ENCODE results near the gene ARHGAP1. TPM values are rescaled to one million over a fixed set of nuclear protein-coding genes. Genes with fewer than 3 reads are reported as not detected.

ARHGAP1 gene
- total RNA-seq, 2 experiments from 2014 or later, result 16.3 to 42.6 TPM

- H3K4me1 ChIP-seq (ENCODE audit: insufficient read depth, low read length, poor library complexity, severe bottlenecking), result no peaks in the 10 kb centered on the region
- H3K36me3 ChIP-seq (ENCODE audit: insufficient read depth, low read length), result peaks cover 33% of the 10 kb centered on the region
- intact Hi-C loops (cut with micrococcal nuclease; ENCODE audit: unreplicated experiment), result no loop called here
- H3K4me2 ChIP-seq (ENCODE audit: low read length), result no peak overlapping the region
- no peak for DNase-seq (ENCODE audit: low spot score)
- TF ChIP-seq, protein P1, sequence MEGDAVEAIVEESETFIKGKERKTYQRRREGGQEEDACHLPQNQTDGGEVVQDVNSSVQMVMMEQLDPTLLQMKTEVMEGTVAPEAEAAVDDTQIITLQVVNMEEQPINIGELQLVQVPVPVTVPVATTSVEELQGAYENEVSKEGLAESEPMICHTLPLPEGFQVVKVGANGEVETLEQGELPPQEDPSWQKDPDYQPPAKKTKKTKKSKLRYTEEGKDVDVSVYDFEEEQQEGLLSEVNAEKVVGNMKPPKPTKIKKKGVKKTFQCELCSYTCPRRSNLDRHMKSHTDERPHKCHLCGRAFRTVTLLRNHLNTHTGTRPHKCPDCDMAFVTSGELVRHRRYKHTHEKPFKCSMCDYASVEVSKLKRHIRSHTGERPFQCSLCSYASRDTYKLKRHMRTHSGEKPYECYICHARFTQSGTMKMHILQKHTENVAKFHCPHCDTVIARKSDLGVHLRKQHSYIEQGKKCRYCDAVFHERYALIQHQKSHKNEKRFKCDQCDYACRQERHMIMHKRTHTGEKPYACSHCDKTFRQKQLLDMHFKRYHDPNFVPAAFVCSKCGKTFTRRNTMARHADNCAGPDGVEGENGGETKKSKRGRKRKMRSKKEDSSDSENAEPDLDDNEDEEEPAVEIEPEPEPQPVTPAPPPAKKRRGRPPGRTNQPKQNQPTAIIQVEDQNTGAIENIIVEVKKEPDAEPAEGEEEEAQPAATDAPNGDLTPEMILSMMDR (conservative IDR thresholded peaks at IDR 0.05; ENCODE audit: low read length), result no peak
- TF ChIP-seq EZH2phosphoT487 (IDR thresholded peaks at IDR 0.05; ENCODE audit: borderline replicate concordance, low read depth, low read length), result no peak
- no peaks in the 10 kb centered on the region for H4K20me1 ChIP-seq (ENCODE audit: insufficient read depth, low read length)
- H3K27ac ChIP-seq (ENCODE audit: low read depth, low read length, poor library complexity, severe bottlenecking), result no peak overlapping the region
- CTCF ChIA-PET (ENCODE audit: unreplicated experiment), result no interaction called here
- H3K79me2 ChIP-seq (ENCODE audit: insufficient read depth, low read depth, low read length), result no peaks in the 10 kb centered on the region
- no peaks in the 10 kb centered on the region for H3K9me3 ChIP-seq (ENCODE audit: low read length)
- POLR2A ChIA-PET, result interaction anchor here (0.6 to 0.9 kb wide), 2 partner anchors 14 to 190 kb away, joined by 3 to 5 read pairs; no protein-coding TSS in a partner anchor
- no TSS peak for BruUV-seq (replicated peaks)
- no peaks in the 10 kb centered on the region for H3K9me2 ChIP-seq (ENCODE audit: insufficient read depth, low read length)
- H3K4me3 ChIP-seq (ENCODE audit: low read depth, low read length, poor library complexity, severe bottlenecking), result no peak overlapping the region
- no peak overlapping the region for H2AFZ ChIP-seq (ENCODE audit: low read length)
These were observed 8.0 kb downstream of the ARHGAP1 start for GRCh38 chr11:46692450-46692849.

GRCh38 chr11:46690702-46691101, 9.7 kb downstream of the ARHGAP1 start:
- no TSS peak for BruUV-seq (replicated peaks)
- Histone ChIP-seq H3K79me2 (ENCODE audit: insufficient read depth, low read depth, low read length) (no peaks in the 10 kb centered on the region), H3K9me3 (ENCODE audit: low read length) (no peaks in the 10 kb centered on the region), H2AFZ (ENCODE audit: low read length) (no peak overlapping the region), H3K27ac (ENCODE audit: low read depth, low read length, poor library complexity, severe bottlenecking) (no peak overlapping the region), H3K4me2 (ENCODE audit: low read length) (no peak overlapping the region), H3K36me3 (ENCODE audit: insufficient read depth, low read length) (peaks cover 43% of the 10 kb centered on the region), H4K20me1 (ENCODE audit: insufficient read depth, low read length) (no peaks in the 10 kb centered on the region), H3K4me1 (ENCODE audit: insufficient read depth, low read length, poor library complexity, severe bottlenecking) (no peaks in the 10 kb centered on the region), H3K9me2 (ENCODE audit: insufficient read depth, low read length) (no peaks in the 10 kb centered on the region), H3K4me3 (ENCODE audit: low read depth, low read length, poor library complexity, severe bottlenecking) (no peak overlapping the region)
- TF ChIP-seq, protein P1 (conservative IDR thresholded peaks at IDR 0.05; ENCODE audit: low read length), result no peak
- no peak for TF ChIP-seq EZH2phosphoT487 (IDR thresholded peaks at IDR 0.05; ENCODE audit: borderline replicate concordance, low read depth, low read length)
- no peak for DNase-seq (ENCODE audit: low spot score)
- intact Hi-C loops (cut with micrococcal nuclease; ENCODE audit: unreplicated experiment), result no loop called here
- POLR2A ChIA-PET, result interaction anchor here (0.6 to 1.1 kb wide), 4 partner anchors 15 to 104 kb away, joined by 3 read pairs; no protein-coding TSS in a partner anchor
- CTCF ChIA-PET (ENCODE audit: unreplicated experiment), result no interaction called here

GRCh38 chr11:46686886-46687795, 13.3 kb downstream of the ARHGAP1 start:
- DNase-seq (ENCODE audit: low spot score), result no peak
- Histone ChIP-seq H3K79me2 (ENCODE audit: insufficient read depth, low read depth, low read length) (no peaks in the 10 kb centered on the region), H3K4me3 (ENCODE audit: low read depth, low read length, poor library complexity, severe bottlenecking) (no peak overlapping the region), H2AFZ (ENCODE audit: low read length) (no peak overlapping the region), H3K4me2 (ENCODE audit: low read length) (no peak overlapping the region), H4K20me1 (ENCODE audit: insufficient read depth, low read length) (no peaks in the 10 kb centered on the region), H3K27ac (ENCODE audit: low read depth, low read length, poor library complexity, severe bottlenecking) (no peak overlapping the region), H3K36me3 (ENCODE audit: insufficient read depth, low read length) (peaks cover 25% of the 10 kb centered on the region), H3K9me3 (ENCODE audit: low read length) (no peaks in the 10 kb centered on the region), H3K9me2 (ENCODE audit: insufficient read depth, low read length) (no peaks in the 10 kb centered on the region), H3K4me1 (ENCODE audit: insufficient read depth, low read length, poor library complexity, severe bottlenecking) (no peaks in the 10 kb centered on the region)
- intact Hi-C loops (cut with micrococcal nuclease; ENCODE audit: unreplicated experiment), result no loop called here
- ChIA-PET CTCF (ENCODE audit: unreplicated experiment) (no interaction called here), POLR2A (no interaction called here)
- TF ChIP-seq, protein P1 (conservative IDR thresholded peaks at IDR 0.05; ENCODE audit: low read length), result no peak
- no peak for TF ChIP-seq EZH2phosphoT487 (IDR thresholded peaks at IDR 0.05; ENCODE audit: borderline replicate concordance, low read depth, low read length)
- no TSS peak for BruUV-seq (replicated peaks)
